ENCODE data around the gene NCBP3.

- TF ChIP-seq CTCF (IDR thresholded peaks at IDR 0.05) (no peak), POLR2A (IDR thresholded peaks at IDR 0.05) (no peak)
Measured at GRCh38 chr17:3859940-3860339, 13.9 kb upstream of the NCBP3 start.
